Activated CD8-positive, alpha-beta T cell treated with anti-CD3 and anti-CD28 coated beads for 36 hours (primary cell): ENCODE measurements around the gene LAMTOR5. TPM values are rescaled to one million over a fixed set of nuclear protein-coding genes. Genes with fewer than 3 reads are reported as not detected.
"Not testable (repeated sequence)": the region's sequence is repeated elsewhere in the genome, so short reads cannot be mapped to it uniquely, and the experiment has no call there.

ENCODE experiments used
- ATAC-seq: fragments of 200-7000 bp; cut with Tn5 transposase; one replicate; pipeline ENCODE4 v1.10.0; 2021; ENCODE audit warnings: mild to moderate bottlenecking, moderate library complexity
- CTCF ChIA-PET: fragments of 350-600 bp; sonication (Branson Sonifier 250); formaldehyde crosslinking; loops from one replicate; lab custom pipeline; 2021; ENCODE audit warnings: antibody characterized with exemption; lab: Charles Lee
- POLR2A ChIA-PET: fragments of 350-600 bp; sonication (Branson Sonifier 250); formaldehyde crosslinking; loops from one replicate; lab custom pipeline; 2021; ENCODE audit warnings: antibody characterized with exemption; lab: Charles Lee
- DNase-seq: peaks from one replicate; pipeline ENCODE4 v3.0.0-alpha.2; 2020
- H3K27ac Mint-ChIP-seq: one replicate; pipeline ENCODE4 v1.8.0; 2021; ENCODE audit warnings: mild to moderate bottlenecking, mixed read lengths
- H3K27me3 Mint-ChIP-seq: one replicate; pipeline ENCODE4 v1.8.0; 2021; ENCODE audit warnings: mixed read lengths
- H3K36me3 Mint-ChIP-seq: one replicate; pipeline ENCODE4 v1.8.0; 2021; ENCODE audit warnings: low read depth, mixed read lengths
- H3K4me1 Mint-ChIP-seq: one replicate; pipeline ENCODE4 v1.8.0; 2021; ENCODE audit warnings: low read depth, mixed read lengths
- H3K4me3 Mint-ChIP-seq: one replicate; pipeline ENCODE4 v1.8.0; 2021; ENCODE audit warnings: mild to moderate bottlenecking, moderate library complexity, mixed read lengths
- H3K9me3 Mint-ChIP-seq: one replicate; pipeline ENCODE4 v1.8.0; 2021; ENCODE audit warnings: mixed read lengths
- intact Hi-C: fragments of 100-400 bp; cut with micrococcal nuclease; formaldehyde crosslinking; loops from one replicate; pipeline ENCODE4 v1.10.0; 2022
- total RNA-seq, 2 experiments: library from RNA; stranded (reverse); gene quantifications; one replicate each; pipeline ENCODE4 v1.2.3, GENCODE V29; 2021
- TF ChIP-seq, protein P1 (sequence below): fragments of 200-600 bp; IDR thresholded peaks from one replicate; pipeline ENCODE4 v1.8.0; 2022; ENCODE audit warnings: antibody characterized with exemption, mild to moderate bottlenecking

Gene LAMTOR5
- total RNA-seq, 2 experiments from 2014 or later, result 154 to 160 TPM

DNA sequence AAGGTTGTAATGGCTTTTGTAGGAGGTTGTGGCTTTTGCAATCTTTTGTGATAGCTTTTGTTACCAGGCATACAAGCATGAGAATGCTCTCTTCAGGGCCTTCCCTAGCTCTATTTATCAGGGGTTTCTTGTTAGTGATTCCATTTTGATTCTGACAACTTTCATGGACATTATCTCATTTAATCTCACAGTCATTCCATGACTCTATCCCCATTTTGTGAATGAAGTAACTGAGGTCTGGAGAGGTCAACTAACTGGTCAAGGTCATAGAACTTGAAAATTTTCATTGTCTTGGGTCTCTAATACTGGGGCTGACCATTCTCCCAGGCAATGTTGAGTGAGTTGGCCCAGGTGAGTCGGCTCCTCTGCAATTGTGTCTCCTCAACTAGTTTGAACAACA, 11.2 kb upstream of the LAMTOR5 start:
- ChIA-PET POLR2A (no interaction called here), CTCF (no interaction called here)
- TF ChIP-seq, protein P1, sequence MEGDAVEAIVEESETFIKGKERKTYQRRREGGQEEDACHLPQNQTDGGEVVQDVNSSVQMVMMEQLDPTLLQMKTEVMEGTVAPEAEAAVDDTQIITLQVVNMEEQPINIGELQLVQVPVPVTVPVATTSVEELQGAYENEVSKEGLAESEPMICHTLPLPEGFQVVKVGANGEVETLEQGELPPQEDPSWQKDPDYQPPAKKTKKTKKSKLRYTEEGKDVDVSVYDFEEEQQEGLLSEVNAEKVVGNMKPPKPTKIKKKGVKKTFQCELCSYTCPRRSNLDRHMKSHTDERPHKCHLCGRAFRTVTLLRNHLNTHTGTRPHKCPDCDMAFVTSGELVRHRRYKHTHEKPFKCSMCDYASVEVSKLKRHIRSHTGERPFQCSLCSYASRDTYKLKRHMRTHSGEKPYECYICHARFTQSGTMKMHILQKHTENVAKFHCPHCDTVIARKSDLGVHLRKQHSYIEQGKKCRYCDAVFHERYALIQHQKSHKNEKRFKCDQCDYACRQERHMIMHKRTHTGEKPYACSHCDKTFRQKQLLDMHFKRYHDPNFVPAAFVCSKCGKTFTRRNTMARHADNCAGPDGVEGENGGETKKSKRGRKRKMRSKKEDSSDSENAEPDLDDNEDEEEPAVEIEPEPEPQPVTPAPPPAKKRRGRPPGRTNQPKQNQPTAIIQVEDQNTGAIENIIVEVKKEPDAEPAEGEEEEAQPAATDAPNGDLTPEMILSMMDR, result no peak
- no peaks in the 10 kb centered on the region for H3K4me1 Mint-ChIP-seq
- no peak for ATAC-seq
- no peaks in the 10 kb centered on the region for H3K36me3 Mint-ChIP-seq
- H3K27me3 Mint-ChIP-seq, result no peaks in the 10 kb centered on the region
- intact Hi-C loops, result no loop called here
- no peak overlapping the region for H3K4me3 Mint-ChIP-seq
- H3K9me3 Mint-ChIP-seq, result no peaks in the 10 kb centered on the region
- no peak for DNase-seq
- no peak overlapping the region for H3K27ac Mint-ChIP-seq

DNA sequence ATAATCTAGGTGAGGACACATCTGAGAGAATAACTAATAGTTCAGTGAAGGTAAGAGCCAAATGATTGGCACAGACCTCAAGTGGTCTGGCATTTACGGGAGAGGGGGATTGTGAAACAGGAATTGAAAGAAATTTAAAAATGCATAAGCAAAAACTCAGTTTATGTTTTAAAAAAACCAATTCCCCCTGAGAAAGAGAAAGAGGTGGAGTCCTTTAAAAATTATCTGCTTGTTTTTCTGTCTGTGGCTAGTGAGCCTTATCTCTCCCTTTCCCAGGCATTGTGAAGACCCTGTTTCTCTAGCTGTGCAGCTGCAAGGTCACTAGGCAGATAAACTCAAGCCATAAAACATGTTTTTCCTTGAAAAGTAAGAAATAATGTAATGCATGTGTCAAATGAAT, 5.6 kb upstream of the LAMTOR5 start:
- DNase-seq, ATAC-seq, H3K9me3 Mint-ChIP-seq, H3K27me3 Mint-ChIP-seq, H3K36me3 Mint-ChIP-seq, H3K4me1 Mint-ChIP-seq, POLR2A ChIA-PET, H3K27ac Mint-ChIP-seq, H3K4me3 Mint-ChIP-seq: not testable (repeated sequence)
- CTCF ChIA-PET, result interaction anchor here (0.6 to 7.8 kb wide), 22 partner anchors 9 to 216 kb away, joined by 3 to 101 read pairs (median 4); partner anchors contain the start of genes KCNC4 and RBM15
- intact Hi-C loops, result loop anchor here (5.0 kb wide), 1 partner anchor 49 kb away; no protein-coding TSS in a partner anchor

DNA sequence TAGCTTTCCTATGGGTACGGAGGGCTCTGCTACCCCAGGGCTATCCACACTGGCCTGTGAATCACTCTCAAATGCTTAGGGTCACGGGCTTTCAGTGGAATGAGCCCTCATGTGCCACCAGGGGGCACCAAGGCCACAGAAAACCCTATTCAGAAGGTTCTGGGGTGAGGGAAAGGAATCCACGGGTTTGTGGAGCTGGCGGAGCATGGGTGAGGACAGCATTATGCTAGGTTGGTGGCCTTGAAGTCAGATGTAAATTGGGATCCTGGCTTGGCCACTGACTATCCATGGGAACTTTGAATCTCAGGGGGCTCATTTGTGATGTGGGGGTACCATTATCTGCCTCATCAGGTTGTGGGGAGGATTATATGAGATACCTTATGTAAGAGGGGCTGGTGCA, 5.1 kb upstream of the LAMTOR5 start:
- intact Hi-C loops, result loop anchor here (5.0 kb wide), 1 partner anchor 50 kb away; no protein-coding TSS in a partner anchor
- TF ChIP-seq, protein P1, result peak; percentile 72
- H3K9me3 Mint-ChIP-seq, result no peaks in the 10 kb centered on the region
- peaks cover 10% of the 10 kb centered on the region for H3K4me1 Mint-ChIP-seq
- peaks cover 1% of the 10 kb centered on the region for H3K36me3 Mint-ChIP-seq
- H3K4me3 Mint-ChIP-seq, result no peak overlapping the region
- no peaks in the 10 kb centered on the region for H3K27me3 Mint-ChIP-seq
- ChIA-PET CTCF (interaction anchor here (0.6 to 7.8 kb wide), 26 partner anchors 9 to 369 kb away, joined by 3 to 101 read pairs (median 4); partner anchors contain the start of genes KCNC4 and RBM15), POLR2A (interaction anchor here (1.4 kb wide), 1 partner anchor 9 kb away, joined by 3 read pairs; no protein-coding TSS in a partner anchor)
- no peak overlapping the region for H3K27ac Mint-ChIP-seq
- peak; percentile 52 for ATAC-seq
- DNase-seq, result peak; percentile 75

DNA sequence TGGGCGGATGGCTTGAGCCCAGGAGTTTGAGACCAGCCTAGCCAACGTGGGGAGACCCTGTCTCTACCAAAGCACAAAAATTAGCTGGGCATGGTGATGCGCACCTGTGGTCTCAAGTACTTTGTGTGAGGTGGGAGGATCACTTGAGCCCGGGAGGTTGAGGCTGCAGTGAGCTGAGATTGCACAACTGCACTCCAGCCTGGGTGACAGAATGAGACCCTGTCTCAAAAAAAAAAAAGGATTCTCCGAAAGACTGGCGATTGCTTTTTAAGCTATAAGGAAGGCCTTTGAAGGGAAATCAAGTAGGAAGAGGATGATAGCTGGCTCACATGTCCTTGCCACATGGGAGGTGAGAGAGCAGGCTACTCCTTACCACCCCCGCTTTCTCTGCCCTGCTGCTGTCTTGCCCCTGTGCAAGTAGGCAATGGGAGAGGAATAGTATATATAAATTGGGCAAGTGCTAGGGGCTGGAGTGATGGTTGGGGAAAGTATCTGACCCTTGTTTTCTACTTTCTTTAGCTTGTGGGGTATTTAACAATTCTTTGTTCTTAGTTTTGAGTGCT, 3.8 kb upstream of the LAMTOR5 start:
- intact Hi-C loops, result loop anchor here (5.0 kb wide), 1 partner anchor 51 kb away; no protein-coding TSS in a partner anchor
- Mint-ChIP-seq H3K27me3 (no peaks in the 10 kb centered on the region), H3K36me3 (peaks cover 8% of the 10 kb centered on the region), H3K27ac (no peak overlapping the region), H3K4me1 (peaks cover 13% of the 10 kb centered on the region), H3K4me3 (no peak overlapping the region), H3K9me3 (no peaks in the 10 kb centered on the region)
- POLR2A ChIA-PET, result interaction anchor here (0.6 to 1.4 kb wide), 3 partner anchors 10 to 218 kb away, joined by 3 to 4 read pairs (median 3); no protein-coding TSS in a partner anchor
- ATAC-seq (no peak), DNase-seq (no peak)
- TF ChIP-seq, protein P1, result no peak
- CTCF ChIA-PET, result interaction anchor here (0.5 to 7.8 kb wide), 18 partner anchors 11 to 371 kb away, joined by 3 to 101 read pairs (median 6); partner anchors contain the start of genes KCNC4 and RBM15

DNA sequence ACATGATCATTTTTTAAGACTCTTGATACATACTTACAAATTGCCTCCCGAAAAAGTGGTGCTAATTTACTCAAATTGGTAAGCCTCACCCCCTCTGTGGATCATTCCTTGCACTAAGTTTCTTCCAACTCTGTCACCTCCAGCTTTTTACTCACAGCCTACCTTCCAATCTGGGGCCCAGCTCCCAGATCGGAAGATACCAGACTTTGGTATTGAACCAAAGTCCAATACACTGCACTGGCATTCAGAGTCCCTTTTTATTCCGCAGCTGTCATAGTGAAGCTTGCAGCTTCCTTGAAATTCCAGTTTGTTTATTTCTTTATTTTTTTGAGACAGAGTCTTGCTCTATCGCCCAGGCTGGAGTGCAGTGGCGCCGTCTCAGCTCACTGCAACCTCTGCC, 1.8 kb upstream of the LAMTOR5 start:
- Mint-ChIP-seq H3K27ac (no peak overlapping the region), H3K4me1 (peaks cover 16% of the 10 kb centered on the region), H3K27me3 (no peaks in the 10 kb centered on the region), H3K4me3 (peak overlapping the region; percentile 40), H3K9me3 (no peaks in the 10 kb centered on the region), H3K36me3 (peaks cover 11% of the 10 kb centered on the region)
- TF ChIP-seq, protein P1, result no peak
- ATAC-seq, result no peak
- intact Hi-C loops, result no loop called here
- CTCF ChIA-PET, result interaction anchor here (0.9 to 6.6 kb wide), 10 partner anchors 27 to 379 kb away, joined by 3 to 101 read pairs (median 4); no protein-coding TSS in a partner anchor
- no peak for DNase-seq
- POLR2A ChIA-PET, result interaction anchor here (0.9 to 5.4 kb wide), 2 partner anchors 51 to 71 kb away, joined by 3 to 32 read pairs; partner anchors contain the start of gene RBM15
